ENCODE data around the gene RENBP.

Gene RENBP

DNA sequence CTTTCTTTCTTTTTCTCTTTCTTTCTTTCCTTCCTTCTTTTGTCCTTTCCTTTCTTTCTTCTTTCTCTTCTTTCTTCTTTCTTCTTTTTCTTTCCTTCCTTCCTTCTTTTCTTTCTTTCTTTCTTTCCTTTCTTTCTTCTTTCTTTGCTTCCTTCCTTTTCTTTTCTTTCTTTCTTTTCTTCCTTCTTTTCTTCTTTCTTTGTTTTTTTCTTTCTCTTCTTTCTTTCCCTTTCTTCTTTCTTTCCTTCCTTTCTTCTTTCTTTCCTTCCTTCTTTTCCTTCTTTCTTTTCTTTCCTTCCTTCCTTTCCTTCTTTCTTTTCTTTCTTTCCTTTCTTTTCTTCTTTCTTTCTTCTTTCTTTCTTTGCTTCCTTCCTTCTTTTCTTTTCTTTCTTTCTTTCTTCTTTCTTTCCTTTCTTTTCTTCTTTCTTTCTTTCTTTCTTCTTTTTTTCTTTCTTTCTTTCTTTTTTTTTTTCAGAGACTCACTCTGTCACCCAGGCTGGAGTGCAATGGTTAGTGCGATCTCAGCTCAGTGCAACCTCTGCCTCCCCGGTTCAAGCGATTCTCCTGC lies 46.7 kb upstream of the RENBP start:
- Histone ChIP-seq H4K91ac (ENCODE audit: low read depth, low read length, poor library complexity) (no peak overlapping the region), H2BK5ac (ENCODE audit: low read length) (no peak overlapping the region), H2BK15ac (ENCODE audit: low read length) (no peak overlapping the region), H2AFZ (ENCODE audit: low read length) (no peak overlapping the region), H3K27me3 (ENCODE audit: control insufficient read depth in 3 of 3, insufficient read depth in 3 of 3, low read depth in 1 of 3, low read length in 3 of 3) (peaks cover 0 to 26% (median 0%) of the 10 kb centered on the region in 3 experiments), H3K36me3 (replicated peaks in 1 of 2; ENCODE audit: control insufficient read depth in 2 of 2, insufficient read depth in 2 of 2, low read length in 2 of 2) (no peaks in the 10 kb centered on the region), H3K79me1 (ENCODE audit: low read depth, low read length) (no peaks in the 10 kb centered on the region), H2BK120ac (ENCODE audit: low read depth, low read length) (no peak overlapping the region), H4K8ac (ENCODE audit: low read depth, low read length) (no peak overlapping the region), H2AK5ac (ENCODE audit: low read depth, low read length) (no peak overlapping the region), H3K23ac (ENCODE audit: low read depth, low read length, poor library complexity) (no peak overlapping the region), H3K4me1 (ENCODE audit: control insufficient read depth in 2 of 2, insufficient read depth in 1 of 2, low read depth in 1 of 2, low read length in 2 of 2) (no peaks in the 10 kb centered on the region), H3K9ac (ENCODE audit: low read depth, low read length, poor library complexity) (no peak overlapping the region), H3K4me2 (ENCODE audit: insufficient read depth, low read length, poor library complexity, severe bottlenecking) (no peak overlapping the region), H3K27ac (replicated peaks; ENCODE audit: low read length) (no peak overlapping the region), H3K9me3 (replicated peaks in 1 of 2; ENCODE audit: control insufficient read depth in 2 of 2, insufficient read depth in 1 of 2, low read depth in 1 of 2, low read length in 2 of 2) (peaks cover 0 to 3% of the 10 kb centered on the region in 2 donors), H3K4me3 (ENCODE audit: low read length in 2 of 2) (no peak overlapping the region), H3K18ac (ENCODE audit: low read length) (no peak overlapping the region), H3K14ac (ENCODE audit: low read length) (no peak overlapping the region), H2BK12ac (ENCODE audit: low read length) (no peak overlapping the region), H3K4ac (ENCODE audit: low read length) (no peak overlapping the region)
- no CpG with 5 or more reads among the region's 3 CpGs for WGBS, 2 donors (ENCODE audit: extremely low coverage in 2 of 2, insufficient read length in 2 of 2, insufficient replicate concordance in 1 of 2)
- no peak for DNase-seq (ENCODE audit: low spot score)

DNA sequence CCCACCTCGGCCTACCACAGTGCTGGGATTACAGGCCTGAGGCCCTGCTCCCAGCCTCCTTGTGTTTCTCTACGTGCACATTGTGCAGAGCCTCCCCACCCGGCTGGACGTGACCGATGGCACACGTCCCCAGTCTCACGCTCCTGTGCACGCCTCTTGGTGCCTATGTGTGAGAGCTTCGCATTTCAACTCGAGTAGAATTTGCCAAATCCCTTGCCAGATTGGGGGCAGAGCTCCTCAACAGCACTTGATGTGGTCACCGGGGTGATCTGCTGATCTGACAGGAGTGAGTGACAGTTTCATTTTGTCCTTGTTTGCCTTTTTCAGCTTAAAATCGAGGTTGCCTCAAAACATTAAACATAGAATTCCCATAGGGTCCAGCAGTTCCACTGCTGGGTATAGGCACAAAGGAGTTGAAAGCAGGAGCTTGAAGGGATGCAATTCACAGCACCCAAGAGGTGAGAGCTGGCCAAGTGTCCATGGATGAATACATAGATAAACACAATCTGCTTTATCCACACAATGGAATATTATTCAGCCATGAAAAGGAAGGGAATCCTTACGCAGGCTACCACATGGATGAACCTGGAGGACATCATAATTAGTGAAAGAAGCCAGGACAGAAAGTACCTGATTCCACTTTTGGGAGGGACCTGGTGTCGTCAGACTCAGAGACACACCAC lies 45.7 kb upstream of the RENBP start:
- H3K4ac ChIP-seq (ENCODE audit: low read length) = no peak overlapping the region
- H3K23ac ChIP-seq (ENCODE audit: low read depth, low read length, poor library complexity) = no peak overlapping the region
- H3K14ac ChIP-seq (ENCODE audit: low read length) = no peak overlapping the region
- no peak overlapping the region for H2BK5ac ChIP-seq (ENCODE audit: low read length)
- H2BK15ac ChIP-seq (ENCODE audit: low read length) = no peak overlapping the region
- H4K8ac ChIP-seq (ENCODE audit: low read depth, low read length) = no peak overlapping the region
- H3K79me1 ChIP-seq (ENCODE audit: low read depth, low read length) = no peaks in the 10 kb centered on the region
- H3K18ac ChIP-seq (ENCODE audit: low read length) = no peak overlapping the region
- peaks cover 0 to 24% (median 0%) of the 10 kb centered on the region in 3 experiments for H3K27me3 ChIP-seq (ENCODE audit: control insufficient read depth in 3 of 3, insufficient read depth in 3 of 3, low read depth in 1 of 3, low read length in 3 of 3)
- no peak for DNase-seq (ENCODE audit: low spot score)
- H3K27ac ChIP-seq (replicated peaks; ENCODE audit: low read length) = no peak overlapping the region
- no peak overlapping the region for H2BK120ac ChIP-seq (ENCODE audit: low read depth, low read length)
- no peak overlapping the region for H4K91ac ChIP-seq (ENCODE audit: low read depth, low read length, poor library complexity)
- no peak overlapping the region for H2BK12ac ChIP-seq (ENCODE audit: low read length)
- peaks cover 0 to 3% of the 10 kb centered on the region in 2 donors for H3K9me3 ChIP-seq (replicated peaks in 1 of 2; ENCODE audit: control insufficient read depth in 2 of 2, insufficient read depth in 1 of 2, low read depth in 1 of 2, low read length in 2 of 2)
- H2AFZ ChIP-seq (ENCODE audit: low read length) = no peak overlapping the region
- H2AK5ac ChIP-seq (ENCODE audit: low read depth, low read length) = no peak overlapping the region
- peaks cover 0 to 3% of the 10 kb centered on the region in 2 donors for H3K4me1 ChIP-seq (ENCODE audit: control insufficient read depth in 2 of 2, insufficient read depth in 1 of 2, low read depth in 1 of 2, low read length in 2 of 2)
- H3K4me3 ChIP-seq (ENCODE audit: low read length in 2 of 2) = no peak overlapping the region
- no peaks in the 10 kb centered on the region for H3K36me3 ChIP-seq (replicated peaks in 1 of 2; ENCODE audit: control insufficient read depth in 2 of 2, insufficient read depth in 2 of 2, low read length in 2 of 2)
- no CpG with 5 or more reads among the region's 14 CpGs for WGBS, 2 donors (ENCODE audit: extremely low coverage in 2 of 2, insufficient read length in 2 of 2, insufficient replicate concordance in 1 of 2)
- no peak overlapping the region for H3K9ac ChIP-seq (ENCODE audit: low read depth, low read length, poor library complexity)
- H3K4me2 ChIP-seq (ENCODE audit: insufficient read depth, low read length, poor library complexity, severe bottlenecking) = no peak overlapping the region

DNA sequence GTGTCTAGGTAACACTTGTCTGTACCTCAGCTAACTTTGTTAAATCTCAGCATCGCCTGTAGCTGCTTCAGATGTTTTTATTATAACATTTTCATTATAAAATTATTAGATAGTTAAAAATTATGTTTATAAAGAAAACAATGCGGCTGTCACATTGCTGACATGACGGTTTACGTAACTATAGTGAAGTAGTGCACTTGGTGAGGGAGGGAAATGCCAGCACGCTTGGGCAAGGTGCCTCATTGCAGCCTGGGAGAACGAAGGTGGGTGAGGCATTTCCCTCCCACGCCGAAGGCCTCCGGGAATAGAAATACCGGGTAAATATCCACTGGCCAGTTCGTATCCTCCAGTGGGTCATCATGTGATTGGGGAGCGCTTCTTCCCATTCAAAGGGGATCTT lies 44.0 kb upstream of the RENBP start:
- Histone ChIP-seq H3K23ac (ENCODE audit: low read depth, low read length, poor library complexity) (no peak overlapping the region), H3K79me1 (ENCODE audit: low read depth, low read length) (no peaks in the 10 kb centered on the region), H3K27me3 (ENCODE audit: control insufficient read depth in 3 of 3, insufficient read depth in 3 of 3, low read depth in 1 of 3, low read length in 3 of 3) (peaks cover 0 to 32% (median 0%) of the 10 kb centered on the region in 3 experiments), H2AK5ac (ENCODE audit: low read depth, low read length) (no peak overlapping the region), H4K8ac (ENCODE audit: low read depth, low read length) (no peak overlapping the region), H2BK12ac (ENCODE audit: low read length) (no peak overlapping the region), H2BK5ac (ENCODE audit: low read length) (no peak overlapping the region), H3K18ac (ENCODE audit: low read length) (no peak overlapping the region), H3K14ac (ENCODE audit: low read length) (no peak overlapping the region), H3K27ac (replicated peaks; ENCODE audit: low read length) (no peak overlapping the region), H3K4me3 (ENCODE audit: low read length in 2 of 2) (no peak overlapping the region), H3K9me3 (replicated peaks in 1 of 2; ENCODE audit: control insufficient read depth in 2 of 2, insufficient read depth in 1 of 2, low read depth in 1 of 2, low read length in 2 of 2) (peaks cover 0 to 3% of the 10 kb centered on the region in 2 donors), H4K91ac (ENCODE audit: low read depth, low read length, poor library complexity) (no peak overlapping the region), H3K4me1 (ENCODE audit: control insufficient read depth in 2 of 2, insufficient read depth in 1 of 2, low read depth in 1 of 2, low read length in 2 of 2) (peaks cover 0 to 3% of the 10 kb centered on the region in 2 donors), H3K4ac (ENCODE audit: low read length) (no peak overlapping the region), H3K9ac (ENCODE audit: low read depth, low read length, poor library complexity) (no peak overlapping the region), H2BK120ac (ENCODE audit: low read depth, low read length) (no peak overlapping the region), H3K4me2 (ENCODE audit: insufficient read depth, low read length, poor library complexity, severe bottlenecking) (no peak overlapping the region), H2BK15ac (ENCODE audit: low read length) (no peak overlapping the region), H2AFZ (ENCODE audit: low read length) (no peak overlapping the region), H3K36me3 (replicated peaks in 1 of 2; ENCODE audit: control insufficient read depth in 2 of 2, insufficient read depth in 2 of 2, low read length in 2 of 2) (no peaks in the 10 kb centered on the region)
- DNase-seq (ENCODE audit: low spot score) = no peak
- no CpG with 5 or more reads among the region's 12 CpGs for WGBS, 2 donors (ENCODE audit: extremely low coverage in 2 of 2, insufficient read length in 2 of 2, insufficient replicate concordance in 1 of 2)

DNA sequence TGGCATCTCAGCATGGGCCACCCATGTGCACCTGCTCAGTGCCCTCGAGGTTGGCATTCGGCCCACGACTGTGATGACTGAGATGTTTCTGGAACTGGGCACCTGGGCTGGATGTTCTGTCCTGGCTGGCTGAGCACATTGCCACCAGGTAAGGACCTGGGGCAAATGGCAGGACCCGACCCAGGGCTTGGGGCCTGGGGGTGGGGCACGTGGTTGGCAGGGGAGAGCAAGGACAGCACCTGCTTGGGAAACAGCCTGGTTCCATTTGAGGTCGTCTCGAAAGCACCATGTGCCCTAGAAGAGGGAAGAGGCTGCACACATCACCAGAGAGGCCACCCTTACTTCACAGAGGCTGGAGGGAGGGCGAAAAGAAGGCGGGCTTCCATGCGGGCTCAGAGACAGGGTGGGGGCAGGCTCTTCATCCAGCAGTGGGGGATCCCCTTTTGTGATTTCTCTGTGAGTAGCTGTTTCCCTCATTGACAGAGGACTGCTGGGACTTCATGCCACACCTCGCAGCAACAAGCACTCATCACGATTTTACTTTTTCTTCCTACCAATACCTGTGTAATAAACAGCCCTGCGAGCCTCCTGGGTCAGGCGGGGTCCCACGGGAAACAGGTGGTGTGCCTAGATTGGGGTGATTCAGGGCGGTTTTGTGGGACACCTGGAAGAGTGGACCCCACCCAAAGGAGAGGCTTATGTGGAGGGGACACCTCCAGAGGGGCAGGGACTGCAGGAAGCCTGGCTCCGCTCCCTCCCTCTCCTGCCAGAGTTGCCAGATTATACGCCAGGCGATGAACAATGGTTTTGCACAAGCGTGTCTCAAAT lies 40.1 kb upstream of the RENBP start:
- no peak overlapping the region for H3K18ac ChIP-seq (ENCODE audit: low read length)
- H4K91ac ChIP-seq (ENCODE audit: low read depth, low read length, poor library complexity) = no peak overlapping the region
- no peak overlapping the region for H3K9ac ChIP-seq (ENCODE audit: low read depth, low read length, poor library complexity)
- no peaks in the 10 kb centered on the region for H3K36me3 ChIP-seq (replicated peaks in 1 of 2; ENCODE audit: control insufficient read depth in 2 of 2, insufficient read depth in 2 of 2, low read length in 2 of 2)
- H3K4me2 ChIP-seq (ENCODE audit: insufficient read depth, low read length, poor library complexity, severe bottlenecking) = no peak overlapping the region
- no peak overlapping the region for H4K8ac ChIP-seq (ENCODE audit: low read depth, low read length)
- H3K4me3 ChIP-seq (ENCODE audit: low read length in 2 of 2) = no peak overlapping the region
- no peak overlapping the region for H3K27ac ChIP-seq (replicated peaks; ENCODE audit: low read length)
- peaks cover 0 to 39% (median 0%) of the 10 kb centered on the region in 3 experiments for H3K27me3 ChIP-seq (ENCODE audit: control insufficient read depth in 3 of 3, insufficient read depth in 3 of 3, low read depth in 1 of 3, low read length in 3 of 3)
- no peaks in the 10 kb centered on the region for H3K9me3 ChIP-seq (replicated peaks in 1 of 2; ENCODE audit: control insufficient read depth in 2 of 2, insufficient read depth in 1 of 2, low read depth in 1 of 2, low read length in 2 of 2)
- no peak overlapping the region for H2BK120ac ChIP-seq (ENCODE audit: low read depth, low read length)
- H2BK12ac ChIP-seq (ENCODE audit: low read length) = no peak overlapping the region
- no peak overlapping the region for H2AK5ac ChIP-seq (ENCODE audit: low read depth, low read length)
- no peak overlapping the region for H2BK5ac ChIP-seq (ENCODE audit: low read length)
- H3K4ac ChIP-seq (ENCODE audit: low read length) = no peak overlapping the region
- peak overlapping the region; percentile 76 for H2AFZ ChIP-seq (ENCODE audit: low read length)
- WGBS, 2 donors (ENCODE audit: extremely low coverage in 2 of 2, insufficient read length in 2 of 2, insufficient replicate concordance in 1 of 2) = no CpG with 5 or more reads among the region's 20 CpGs
- H2BK15ac ChIP-seq (ENCODE audit: low read length) = no peak overlapping the region
- DNase-seq (ENCODE audit: low spot score) = no peak
- H3K23ac ChIP-seq (ENCODE audit: low read depth, low read length, poor library complexity) = no peak overlapping the region
- no peaks in the 10 kb centered on the region for H3K79me1 ChIP-seq (ENCODE audit: low read depth, low read length)
- no peak overlapping the region for H3K14ac ChIP-seq (ENCODE audit: low read length)
- H3K4me1 ChIP-seq (ENCODE audit: control insufficient read depth in 2 of 2, insufficient read depth in 1 of 2, low read depth in 1 of 2, low read length in 2 of 2) = peaks cover 1 to 3% of the 10 kb centered on the region in 2 donors

All from neuronal stem cell (in vitro differentiated cells).